Ovary (tissue), 9 donors: ENCODE data around the gene YWHAG. TPM values are rescaled to one million over a fixed set of nuclear protein-coding genes. Genes with fewer than 3 reads are reported as not detected.

Experiments used
- DNase-seq, 5 donors: peaks; one replicate each; pipeline ENCODE4 v3.0.0-alpha.2; 2019 to 2020
- H3K27ac ChIP-seq, 2 donors: fragments of 200-600 bp; one replicate each; pipeline versions ENCODE4 v1.5.1 to v1.8.0; 2019 to 2022
- H3K27me3 ChIP-seq: fragments of 200-600 bp; one replicate; pipeline ENCODE4 v1.8.0; 2022
- H3K36me3 ChIP-seq: fragments of 200-600 bp; sonication (generic); one replicate; pipeline ENCODE4 v1.5.1; 2019
- H3K4me1 ChIP-seq: one replicate; pipeline ENCODE4 v1.8.1; 2013; ENCODE audit warnings: mild to moderate bottlenecking, moderate library complexity; ENCODE audit not compliant: insufficient read depth
- H3K4me3 ChIP-seq: fragments of 200-600 bp; sonication (generic); one replicate; pipeline ENCODE4 v1.5.1; 2017
- H3K9me3 ChIP-seq, 2 donors: fragments of 200-600 bp in 1 of 2; sonication (generic) in 1 of 2; one replicate each; pipeline versions ENCODE4 v1.5.1 to v1.8.1; 2013 to 2019; ENCODE audit warnings: mild to moderate bottlenecking in 1 of 2, moderate library complexity in 1 of 2
- CTCF ChIP-seq, 3 donors: fragments of 450-650 bp in 2 of 3; fragments of 200-600 bp in 1 of 3; IDR thresholded peaks; one replicate each; pipeline versions ENCODE4 v1.5.1 to v1.8.0; 2016 to 2022; ENCODE audit warnings: antibody characterized with exemption in 3 of 3, mild to moderate bottlenecking in 1 of 3
- EP300 ChIP-seq: sonication (generic); formaldehyde crosslinking; IDR thresholded peaks from one replicate; pipeline ENCODE4 v1.6.1; 2017; ENCODE audit warnings: antibody characterized with exemption
- POLR2A ChIP-seq: fragments of 450-650 bp; IDR thresholded peaks from one replicate; pipeline ENCODE4 v1.6.1; 2017; ENCODE audit warnings: antibody characterized with exemption, mild to moderate bottlenecking, moderate library complexity
- WGBS, 3 donors: extraction: QIAGEN DNeasy Blood & Tissue Kit in 1 of 3; methylation state at CpG; one replicate each; pipeline versions ENCODE4 v1.1.5 to v1.1.7; 2013 to 2017; 5-methylcytosine and 5-hydroxymethylcytosine counted together
- intact Hi-C, 4 donors: fragments of 100-400 bp; cut with DNase I; formaldehyde crosslinking; loops; one replicate each; pipeline versions ENCODE4 v1.11.0 to v1.15.1; 2022 to 2023
- polyA plus RNA-seq, 2 donors: library from polyadenylated mRNA; stranded (reverse); fragments of 200-250 nt in 1 of 2; fragments of 350-450 nt in 1 of 2; fragmentation: Illumina TruSeq in 1 of 2; extraction: RNeasy Lipid Tissue Mini Kit (QIAGEN cat#74804) in 1 of 2; gene quantifications; one replicate each; pipeline ENCODE4 v1.2.3, GENCODE V29; 2013 to 2014
- total RNA-seq, 7 donors: library from RNA; depleted of rRNA in 2 of 7; stranded (reverse); fragments of >200 nt in 2 of 7; fragmentation: NEBNext Ultra II Directional in 3 of 7; extraction: Animal tissue kit (Norgen Biotek cat#: 25700) in 3 of 7; gene quantifications; one replicate each; pipeline versions ENCODE4 v1.1.0 to v1.2.4, GENCODE V29; 2016 to 2023
- donor health status: DM: no; HTN: no; CAD: no; lungs with moderate emphysema.
- donor health status: DM: no; HTN: no; CAD: no.
- donor health status: Bipolar disorder and iron deficiency.
- donor health status: DM: yes; HTN: yes; CAD: no.
- donor health status: DM: no; HTN: no; CAD: no.
- donor health status: DM: yes; HTN: yes; CAD: no.

The YWHAG gene
- total and polyA plus RNA-seq, 9 donors = 32.0 to 121 (median 99.2) TPM

GRCh38 chr7:76381814-76382213, 23.0 kb upstream of the YWHAG start:
- 88 to 95% (median 95%) methylated on average over 7 of the region's 7 CpGs for WGBS, 3 donors
- intact Hi-C loops = no loop called here
- no peaks in the 10 kb centered on the region for H3K9me3 ChIP-seq
- H3K4me3 ChIP-seq = no peak overlapping the region
- TF ChIP-seq CTCF (IDR thresholded peaks at IDR 0.05) = no peak
- TF ChIP-seq EP300 = no peak
- no peak for TF ChIP-seq POLR2A
- no peaks in the 10 kb centered on the region for H3K36me3 ChIP-seq
- no peak overlapping the region for H3K27ac ChIP-seq
- no peak for DNase-seq
- peaks cover 15% of the 10 kb centered on the region for H3K4me1 ChIP-seq
- no peaks in the 10 kb centered on the region for H3K27me3 ChIP-seq

- H3K4me3 ChIP-seq = peak overlapping the region; percentile 37
- H3K27ac ChIP-seq = peak overlapping the region; percentile 59 to 80
- H3K27me3 ChIP-seq = no peaks in the 10 kb centered on the region
- intact Hi-C loops = no loop called here
- 35 to 41% (median 39%) methylated on average over 7 of the region's 7 CpGs for WGBS, 3 donors
- no peaks in the 10 kb centered on the region for H3K36me3 ChIP-seq
- TF ChIP-seq CTCF (IDR thresholded peaks at IDR 0.05) = no peak
- TF ChIP-seq EP300 = no peak
- TF ChIP-seq POLR2A = no peak
- H3K9me3 ChIP-seq = no peaks in the 10 kb centered on the region
- peak in 2 of 5 donors; percentile 43 to 52 for DNase-seq
- H3K4me1 ChIP-seq = peaks cover 15% of the 10 kb centered on the region
Measured at GRCh38 chr7:76380623-76380966, 21.8 kb upstream of the YWHAG start.

DNA sequence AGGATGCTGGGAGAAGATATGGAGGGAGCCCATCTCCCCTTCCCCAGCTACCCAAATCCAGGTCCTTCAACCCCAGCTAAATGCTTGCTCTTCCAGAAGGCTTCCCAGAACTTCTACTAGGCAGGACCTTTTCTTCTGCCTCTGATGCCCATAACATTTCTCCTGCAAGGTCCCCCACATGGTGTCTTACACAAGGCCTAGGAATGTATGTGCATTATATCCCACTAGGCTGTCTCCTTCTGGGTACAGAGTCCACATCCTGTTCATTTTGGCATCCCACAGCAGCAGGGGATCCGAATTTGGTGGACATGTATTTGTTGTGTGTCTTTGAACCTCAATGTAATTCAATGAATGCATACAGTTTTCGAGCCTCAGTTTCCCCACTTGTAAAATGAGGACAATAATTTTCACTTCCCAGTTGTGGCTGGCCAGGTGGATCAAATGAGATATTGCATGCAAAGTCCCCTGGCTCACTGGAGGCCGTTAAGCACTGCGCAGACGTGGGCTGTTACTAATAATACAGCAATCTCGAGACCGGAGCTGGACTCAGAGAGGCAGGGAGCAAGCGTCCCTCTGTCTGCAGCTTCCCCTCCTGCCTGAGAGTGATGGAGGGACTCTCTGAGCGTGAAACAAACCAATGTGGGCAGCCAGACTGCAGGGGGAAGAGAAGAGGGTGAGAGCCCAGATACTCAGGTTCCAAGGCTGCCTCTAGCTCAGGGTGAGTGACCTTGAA, 18.6 kb upstream of the YWHAG start:
- Histone ChIP-seq H3K36me3 (no peaks in the 10 kb centered on the region), H3K4me3 (no peak overlapping the region), H3K4me1 (peaks cover 15% of the 10 kb centered on the region), H3K9me3 (no peaks in the 10 kb centered on the region), H3K27ac (no peak overlapping the region), H3K27me3 (no peaks in the 10 kb centered on the region)
- DNase-seq = peak in 1 of 5 donors; percentile 43
- 21 to 36% (median 31%) methylated on average over 9 of the region's 9 CpGs for WGBS, 3 donors
- intact Hi-C loops = no loop called here
- TF ChIP-seq EP300 = no peak
- TF ChIP-seq CTCF (IDR thresholded peaks at IDR 0.05) = no peak
- TF ChIP-seq POLR2A = no peak

GRCh38 chr7:76375251-76375650, 16.5 kb upstream of the YWHAG start:
- DNase-seq = no peak
- Histone ChIP-seq H3K9me3 (no peaks in the 10 kb centered on the region), H3K27ac (no peak overlapping the region), H3K27me3 (no peaks in the 10 kb centered on the region), H3K4me3 (no peak overlapping the region), H3K4me1 (peaks cover 9% of the 10 kb centered on the region), H3K36me3 (no peaks in the 10 kb centered on the region)
- WGBS, 3 donors = 40 to 49% (median 46%) methylated on average over 9 of the region's 9 CpGs
- TF ChIP-seq EP300 (no peak), CTCF (IDR thresholded peaks at IDR 0.05) (no peak), POLR2A (no peak)
- intact Hi-C loops = no loop called here
